Stimulated activated naive B cell treated with anti-CD40 and anti-IgM and Interleukin-4, amounts not matched to agents 10 μg/mL and 1 μg/mL and 100 μg/mL, for 72 hours (primary cell): ENCODE data around the gene ARHGAP40.

ENCODE experiments used
- ATAC-seq, 2 donors: fragments of 150-1000 bp; cut with Tn5 transposase; replicated peaks; 2 replicates each; pipeline ENCODE4 v1.10.0; 2021; ENCODE audit warnings: moderate library complexity in 1 of 2
- DNase-seq: peaks from one replicate; pipeline ENCODE4 v3.0.0; 2021
- H3K27ac Mint-ChIP-seq: one replicate; pipeline ENCODE4 v1.8.0; 2022; ENCODE audit warnings: mild to moderate bottlenecking, mixed read lengths
- H3K27me3 Mint-ChIP-seq, 2 donors: one replicate each; pipeline ENCODE4 v1.8.0; 2022; ENCODE audit warnings: mixed read lengths in 2 of 2
- H3K36me3 Mint-ChIP-seq, 2 donors: one replicate each; pipeline ENCODE4 v1.8.0; 2022; ENCODE audit warnings: mixed read lengths in 2 of 2, mild to moderate bottlenecking in 1 of 2
- H3K4me1 Mint-ChIP-seq, 2 donors: one replicate each; pipeline ENCODE4 v1.8.0; 2022; ENCODE audit warnings: mixed read lengths in 2 of 2, mild to moderate bottlenecking in 1 of 2
- H3K4me3 Mint-ChIP-seq, 2 donors: one replicate each; pipeline ENCODE4 v1.8.0; 2022; ENCODE audit warnings: mild to moderate bottlenecking in 2 of 2, mixed read lengths in 2 of 2, moderate library complexity in 1 of 2
- H3K9me3 Mint-ChIP-seq, 2 donors: one replicate each; pipeline ENCODE4 v1.8.0; 2022; ENCODE audit warnings: mixed read lengths in 2 of 2, mild to moderate bottlenecking in 1 of 2

The ARHGAP40 gene

DNA sequence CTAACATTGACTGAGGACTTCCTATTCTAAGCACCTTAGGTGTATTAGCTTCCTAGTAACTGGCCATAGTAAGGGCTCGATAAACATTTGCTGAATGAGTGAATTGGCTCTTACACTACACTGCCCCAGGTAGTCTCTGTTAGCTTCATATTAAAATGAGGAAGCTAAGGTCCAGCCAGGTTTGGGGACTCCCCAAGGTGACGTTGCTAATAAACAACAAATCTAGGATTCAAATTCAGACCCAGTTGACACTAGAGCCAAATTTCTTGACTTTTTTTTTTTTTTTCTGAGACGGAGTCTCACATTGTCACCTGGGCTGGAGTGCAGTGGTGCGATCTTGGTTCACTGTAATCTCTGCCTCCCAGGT lies 16.2 kb downstream of the ARHGAP40 start:
- H3K9me3 Mint-ChIP-seq: no peaks in the 10 kb centered on the region
- ATAC-seq (peak in 1 of 2 donors; percentile 39), DNase-seq (no peak)
- no peaks in the 10 kb centered on the region for H3K36me3 Mint-ChIP-seq
- H3K27ac Mint-ChIP-seq: no peak overlapping the region
- H3K27me3 Mint-ChIP-seq: peaks cover 34 to 43% of the 10 kb centered on the region in 2 donors
- no peak overlapping the region for H3K4me3 Mint-ChIP-seq
- no peaks in the 10 kb centered on the region for H3K4me1 Mint-ChIP-seq

DNA sequence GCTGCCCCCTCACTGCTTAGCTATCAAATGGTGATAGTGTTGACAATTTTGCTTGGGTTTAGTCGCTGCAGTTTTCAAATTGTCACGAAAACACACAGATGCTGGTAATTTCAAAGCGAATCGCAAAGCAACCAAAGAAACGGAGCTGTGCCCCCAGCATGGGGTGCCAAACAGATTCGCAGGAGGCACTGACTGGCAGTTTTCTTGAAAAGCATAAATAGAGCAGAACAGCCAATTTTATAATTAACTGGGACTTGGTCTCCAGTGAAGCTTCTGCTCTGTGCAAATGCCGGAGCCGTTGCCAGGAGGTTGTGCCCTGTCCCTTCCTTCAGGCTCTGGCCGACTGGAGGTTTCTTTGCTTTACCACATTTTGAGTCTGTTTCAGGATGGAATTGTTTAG lies 18.8 kb downstream of the ARHGAP40 start:
- peaks cover 0 to 4% of the 10 kb centered on the region in 2 donors for H3K9me3 Mint-ChIP-seq
- no peak overlapping the region for H3K27ac Mint-ChIP-seq
- DNase-seq: no peak
- no peak overlapping the region for H3K4me3 Mint-ChIP-seq
- ATAC-seq: no peak
- no peaks in the 10 kb centered on the region for H3K4me1 Mint-ChIP-seq
- H3K36me3 Mint-ChIP-seq: no peaks in the 10 kb centered on the region
- peaks cover 31 to 36% of the 10 kb centered on the region in 2 donors for H3K27me3 Mint-ChIP-seq

DNA sequence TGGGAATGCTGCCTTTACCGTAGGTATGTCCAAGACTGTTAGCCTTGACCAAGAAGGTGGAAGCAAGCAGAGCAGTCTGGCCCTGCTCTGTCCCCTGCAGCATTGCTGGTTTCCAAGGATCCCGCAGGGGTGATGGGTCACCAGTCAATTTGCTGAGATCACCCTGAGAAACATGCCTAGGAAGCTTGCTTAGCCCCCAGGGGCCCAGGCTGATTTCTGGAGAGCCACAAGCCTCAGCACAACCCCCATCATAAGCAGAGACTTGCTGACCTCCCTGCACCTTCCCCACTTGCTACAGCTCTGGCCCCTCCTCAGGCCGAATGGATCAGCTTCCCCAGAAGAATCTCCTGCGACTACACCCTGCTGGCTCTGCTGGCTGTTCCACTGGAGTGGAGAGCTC lies 21.5 kb downstream of the ARHGAP40 start:
- no peak for DNase-seq
- Mint-ChIP-seq H3K27me3 (peaks cover 18 to 26% of the 10 kb centered on the region in 2 donors), H3K36me3 (no peaks in the 10 kb centered on the region), H3K4me1 (no peaks in the 10 kb centered on the region), H3K27ac (no peak overlapping the region), H3K9me3 (peaks cover 0 to 4% of the 10 kb centered on the region in 2 donors), H3K4me3 (no peak overlapping the region)
- ATAC-seq: no peak

DNA sequence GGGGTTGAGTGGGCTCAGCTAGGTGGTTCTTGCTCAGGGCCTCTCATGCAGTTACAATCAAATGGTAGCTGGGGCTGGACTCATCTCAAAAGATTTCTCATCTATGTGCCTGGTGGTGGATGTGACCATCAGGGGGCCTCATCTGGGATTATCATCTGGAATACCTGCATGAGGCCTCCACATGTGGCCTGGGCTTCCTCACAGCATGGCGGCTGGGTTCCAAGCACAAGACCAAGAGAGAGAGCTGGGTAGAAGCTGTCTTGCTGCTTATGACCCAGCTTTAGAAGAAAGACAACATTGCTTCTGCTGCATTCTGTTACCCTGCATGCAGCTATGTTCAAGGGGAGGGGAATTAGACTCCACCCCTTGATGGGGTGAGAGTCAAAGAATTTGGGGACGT lies 22.5 kb downstream of the ARHGAP40 start:
- ATAC-seq: no peak
- no peaks in the 10 kb centered on the region for H3K36me3 Mint-ChIP-seq
- no peak overlapping the region for H3K4me3 Mint-ChIP-seq
- DNase-seq: no peak
- no peaks in the 10 kb centered on the region for H3K4me1 Mint-ChIP-seq
- H3K27ac Mint-ChIP-seq: no peak overlapping the region
- H3K9me3 Mint-ChIP-seq: peaks cover 0 to 4% of the 10 kb centered on the region in 2 donors
- H3K27me3 Mint-ChIP-seq: peaks cover 11 to 21% of the 10 kb centered on the region in 2 donors

DNA sequence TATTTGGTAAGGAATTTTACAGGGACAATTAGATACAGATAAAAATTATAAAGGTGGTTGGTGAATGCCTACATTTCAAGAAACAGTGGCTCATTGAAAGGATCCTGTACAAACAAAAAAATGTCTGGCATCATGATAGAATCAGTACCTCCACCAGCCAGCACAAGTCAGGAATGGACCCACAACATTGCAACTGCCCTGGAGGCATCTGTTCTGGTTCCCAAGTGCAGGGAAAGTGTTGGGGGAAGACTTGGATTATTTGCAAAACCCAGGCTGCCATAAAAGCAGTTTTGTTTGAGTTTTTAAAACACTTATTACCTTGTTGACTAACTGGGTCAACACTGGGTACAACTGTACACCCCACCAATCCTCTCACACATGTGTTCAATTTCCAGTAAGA lies 24.3 kb downstream of the ARHGAP40 start:
- Mint-ChIP-seq H3K9me3 (peaks cover 0 to 4% of the 10 kb centered on the region in 2 donors), H3K4me1 (no peaks in the 10 kb centered on the region), H3K27me3 (peaks cover 4 to 13% of the 10 kb centered on the region in 2 donors), H3K4me3 (no peak overlapping the region), H3K36me3 (no peaks in the 10 kb centered on the region), H3K27ac (no peak overlapping the region)
- DNase-seq (no peak), ATAC-seq (no peak)

DNA sequence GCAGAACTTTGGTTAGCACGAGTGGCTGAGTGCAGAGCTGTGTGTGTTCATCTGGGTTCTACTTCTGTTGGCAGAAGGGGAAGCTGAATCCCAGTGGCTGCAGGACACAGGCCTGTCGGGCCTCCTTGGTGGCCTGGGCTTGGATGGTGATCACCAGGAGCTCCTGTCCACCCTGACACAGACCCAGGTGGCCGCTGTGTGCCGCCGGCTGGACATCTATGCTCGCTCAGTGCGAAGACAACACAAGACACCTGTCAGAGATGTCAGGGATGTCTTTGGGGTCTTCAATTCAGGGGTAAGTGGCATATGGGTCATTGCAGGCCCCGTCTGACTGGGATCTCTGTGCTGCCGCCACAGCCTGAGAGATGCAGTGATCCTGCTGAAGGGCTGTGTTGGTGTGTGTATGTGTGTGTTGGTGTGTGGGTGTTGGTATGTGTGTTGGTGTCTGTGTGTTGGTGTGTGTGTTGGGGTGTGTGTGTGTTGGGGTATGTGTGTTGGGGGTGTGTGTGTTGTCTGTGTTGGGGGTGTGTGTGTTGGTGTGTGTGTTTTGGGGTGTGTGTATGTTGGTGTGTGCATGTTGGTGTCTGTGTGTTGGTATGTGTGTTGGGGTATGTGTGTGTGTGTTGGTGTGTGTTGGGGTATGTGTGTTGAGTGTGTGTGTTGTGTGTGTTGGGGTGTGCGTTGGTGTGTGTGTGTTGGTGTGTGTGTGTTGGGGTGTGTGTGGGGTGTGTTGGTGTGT lies 25.5 kb downstream of the ARHGAP40 start:
- peaks cover 0 to 1% of the 10 kb centered on the region in 2 donors for H3K4me1 Mint-ChIP-seq
- H3K36me3 Mint-ChIP-seq: no peaks in the 10 kb centered on the region
- H3K9me3 Mint-ChIP-seq: peaks cover 0 to 4% of the 10 kb centered on the region in 2 donors
- DNase-seq (no peak), ATAC-seq (no peak)
- no peak overlapping the region for H3K27ac Mint-ChIP-seq
- H3K27me3 Mint-ChIP-seq: peaks cover 4 to 6% of the 10 kb centered on the region in 2 donors
- no peak overlapping the region for H3K4me3 Mint-ChIP-seq

DNA sequence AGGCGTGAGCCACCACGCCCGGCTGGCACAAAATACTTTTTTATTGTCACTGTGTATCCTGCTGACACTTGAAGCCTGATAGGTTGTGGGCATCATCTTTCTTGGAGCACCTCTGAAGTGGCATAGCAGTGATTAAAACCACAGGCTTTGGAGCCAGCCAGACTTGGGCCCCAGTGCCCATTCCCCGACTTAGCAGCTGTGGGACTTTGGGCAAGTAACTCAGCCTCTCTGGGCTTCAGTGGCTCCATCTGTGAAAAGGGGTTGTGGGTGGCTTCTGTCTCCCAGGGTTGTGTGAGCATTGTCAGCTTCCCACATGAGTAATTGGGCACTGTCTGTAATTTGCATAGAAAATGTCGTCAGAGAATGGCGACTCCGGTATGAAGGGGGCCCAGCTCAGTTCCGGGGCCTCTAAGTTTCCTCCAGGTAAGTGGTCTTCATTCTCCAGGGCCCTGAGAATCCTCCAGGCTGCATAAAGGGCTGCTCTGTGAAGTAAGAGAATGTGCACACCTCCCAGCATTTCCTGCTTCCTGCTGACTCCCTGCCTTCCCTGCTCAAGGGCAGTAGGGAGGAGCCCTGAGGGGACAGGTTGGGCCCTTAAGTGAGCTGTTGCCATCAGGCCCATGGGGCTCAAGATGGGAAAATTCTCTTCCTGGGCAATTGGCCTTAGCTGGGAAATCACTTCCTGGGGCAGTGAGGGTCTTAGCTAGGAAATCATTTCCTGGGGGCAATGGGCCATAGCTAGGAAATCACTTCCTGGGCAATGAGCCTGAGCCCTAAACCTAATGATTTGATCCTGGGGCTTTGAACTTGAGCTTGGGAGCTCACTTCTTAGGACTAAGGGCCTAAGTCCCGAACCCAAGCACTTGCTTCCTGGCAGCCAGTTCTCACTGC lies 27.2 kb downstream of the ARHGAP40 start:
- H3K27ac Mint-ChIP-seq: no peak overlapping the region
- no peaks in the 10 kb centered on the region for H3K36me3 Mint-ChIP-seq
- peaks cover 5% of the 10 kb centered on the region in 2 donors for H3K4me1 Mint-ChIP-seq
- ATAC-seq (no peak), DNase-seq (no peak)
- peaks cover 9 to 11% of the 10 kb centered on the region in 2 donors for H3K27me3 Mint-ChIP-seq
- peaks cover 0 to 4% of the 10 kb centered on the region in 2 donors for H3K9me3 Mint-ChIP-seq
- H3K4me3 Mint-ChIP-seq: no peak overlapping the region

DNA sequence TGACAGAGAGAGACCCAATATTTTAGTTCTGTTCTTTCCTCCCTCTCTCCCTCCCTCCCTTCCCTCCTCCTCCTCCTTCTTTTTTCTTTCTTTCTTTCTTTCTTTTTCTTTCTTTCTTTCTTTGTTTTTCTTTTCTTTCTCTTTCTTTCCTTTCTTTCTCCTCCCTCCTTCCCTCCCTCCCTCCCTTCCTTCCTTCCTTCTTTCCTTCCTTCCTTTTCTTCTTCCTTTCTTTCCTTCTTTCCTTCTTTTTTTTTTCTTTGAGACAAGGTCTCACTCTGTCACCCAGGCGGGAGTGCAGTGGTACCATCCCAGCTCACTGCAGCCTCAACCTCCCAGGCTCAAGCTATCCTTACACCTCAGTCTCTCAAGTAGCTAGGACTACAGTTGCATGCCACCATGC lies 28.4 kb downstream of the ARHGAP40 start:
- peaks cover 10 to 15% of the 10 kb centered on the region in 2 donors for H3K4me1 Mint-ChIP-seq
- ATAC-seq: no peak
- no peaks in the 10 kb centered on the region for H3K36me3 Mint-ChIP-seq
- H3K4me3 Mint-ChIP-seq: no peak overlapping the region
- peaks cover 10 to 15% of the 10 kb centered on the region in 2 donors for H3K27me3 Mint-ChIP-seq
- no peak overlapping the region for H3K27ac Mint-ChIP-seq
- no peaks in the 10 kb centered on the region for H3K9me3 Mint-ChIP-seq
- DNase-seq: no peak

DNA sequence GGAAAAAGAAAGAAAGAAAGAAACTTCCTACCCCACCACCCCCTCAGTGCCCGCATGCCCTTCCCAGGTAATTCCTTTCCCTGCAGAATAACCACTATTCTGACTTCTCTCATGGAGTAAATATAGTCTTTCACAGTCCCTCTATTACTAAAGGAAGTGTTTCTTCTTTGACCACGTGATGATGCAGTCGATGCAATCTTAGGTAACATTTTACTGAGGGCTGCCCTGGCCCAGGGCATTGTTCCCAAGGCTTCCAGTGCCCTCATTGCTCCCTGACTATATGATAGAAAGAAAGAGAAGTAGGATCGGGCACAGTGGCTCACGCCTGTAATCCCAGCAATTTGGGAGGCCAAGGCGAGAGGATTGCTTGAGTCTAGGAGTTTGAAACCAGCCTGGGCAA lies 29.1 kb downstream of the ARHGAP40 start:
- Mint-ChIP-seq H3K27me3 (peaks cover 10 to 15% of the 10 kb centered on the region in 2 donors), H3K4me1 (peaks cover 10 to 15% of the 10 kb centered on the region in 2 donors), H3K36me3 (no peaks in the 10 kb centered on the region), H3K9me3 (no peaks in the 10 kb centered on the region), H3K4me3 (no peak overlapping the region), H3K27ac (no peak overlapping the region)
- ATAC-seq: no peak
- DNase-seq: no peak

DNA sequence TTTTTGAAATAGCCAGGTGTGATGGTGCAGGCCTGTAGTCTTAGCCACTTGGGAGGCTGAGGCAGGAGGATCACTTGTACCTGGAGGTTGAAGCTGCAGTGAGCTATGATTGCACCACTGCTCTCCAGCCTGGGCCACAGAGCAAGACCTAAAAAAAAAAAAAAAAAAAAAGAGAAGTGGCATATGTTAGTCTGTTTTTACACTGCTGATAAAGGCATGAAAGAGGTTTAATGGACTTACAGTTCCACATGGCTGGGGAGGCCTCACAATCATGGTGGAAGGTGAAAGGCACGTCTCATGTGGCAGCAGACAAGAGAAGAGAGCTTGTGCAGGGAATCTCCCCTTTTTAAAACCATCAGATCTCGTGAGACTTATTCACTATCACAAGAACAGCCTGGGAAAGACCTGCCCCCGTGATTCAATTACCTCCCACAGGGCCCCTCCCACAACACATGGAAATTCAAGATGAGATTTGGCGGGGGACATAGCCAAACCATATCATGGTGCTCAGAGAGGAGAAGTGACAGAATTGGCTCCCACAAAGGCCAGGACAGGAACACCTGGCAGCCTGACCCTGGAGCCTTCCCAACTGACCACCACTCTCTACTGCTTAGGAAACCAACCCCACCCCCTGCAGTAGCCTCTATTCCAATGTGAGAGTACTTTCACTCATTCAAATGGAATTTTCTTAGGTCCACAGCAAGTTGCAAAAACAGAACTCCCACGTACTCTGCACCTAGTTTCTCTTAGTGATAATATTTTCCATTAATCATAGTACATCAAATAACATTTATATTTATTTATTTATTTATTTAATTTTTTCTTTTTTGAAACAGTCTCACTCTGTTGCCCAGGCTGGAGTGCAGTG lies 29.8 kb downstream of the ARHGAP40 start:
- ATAC-seq: peak in 1 of 2 donors; percentile 25
- Mint-ChIP-seq H3K4me1 (peaks cover 11 to 15% of the 10 kb centered on the region in 2 donors), H3K4me3 (no peak overlapping the region), H3K27me3 (peaks cover 10 to 15% of the 10 kb centered on the region in 2 donors), H3K27ac (no peak overlapping the region), H3K36me3 (no peaks in the 10 kb centered on the region), H3K9me3 (peaks cover 0 to 2% of the 10 kb centered on the region in 2 donors)
- DNase-seq: no peak

DNA sequence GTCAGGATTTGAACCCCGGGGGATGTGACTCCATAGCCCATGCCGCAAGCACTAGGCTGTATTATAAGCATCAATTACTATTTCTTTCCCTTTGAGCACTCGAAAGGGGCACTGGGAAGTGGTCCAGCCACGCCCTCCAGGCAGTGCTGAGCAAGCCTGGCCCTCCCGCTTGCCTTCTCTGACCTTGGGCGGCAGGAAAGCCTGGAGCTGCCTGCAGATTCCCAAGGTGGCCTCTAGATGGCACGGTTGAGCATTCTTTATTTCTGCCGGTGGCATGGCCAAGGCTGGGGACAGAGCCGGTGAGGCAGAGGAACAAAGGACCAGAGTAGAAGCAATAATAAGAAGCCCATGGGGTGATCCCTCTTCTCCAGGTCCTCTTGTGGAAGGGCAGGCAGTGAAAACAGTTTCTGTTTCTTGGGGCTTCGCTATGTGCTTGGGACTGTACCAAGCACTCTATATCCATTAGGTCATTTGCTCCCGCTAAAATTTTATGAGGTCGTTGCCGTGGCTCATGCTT lies 32.0 kb downstream of the ARHGAP40 start:
- H3K4me1 Mint-ChIP-seq: peaks cover 11 to 15% of the 10 kb centered on the region in 2 donors
- no peaks in the 10 kb centered on the region for H3K36me3 Mint-ChIP-seq
- ATAC-seq (peak; percentile 86 to 87), DNase-seq (peak; percentile 41)
- H3K9me3 Mint-ChIP-seq: peaks cover 0 to 2% of the 10 kb centered on the region in 2 donors
- H3K27me3 Mint-ChIP-seq: peaks cover 9 to 15% of the 10 kb centered on the region in 2 donors
- H3K27ac Mint-ChIP-seq: no peak overlapping the region
- no peak overlapping the region for H3K4me3 Mint-ChIP-seq

DNA sequence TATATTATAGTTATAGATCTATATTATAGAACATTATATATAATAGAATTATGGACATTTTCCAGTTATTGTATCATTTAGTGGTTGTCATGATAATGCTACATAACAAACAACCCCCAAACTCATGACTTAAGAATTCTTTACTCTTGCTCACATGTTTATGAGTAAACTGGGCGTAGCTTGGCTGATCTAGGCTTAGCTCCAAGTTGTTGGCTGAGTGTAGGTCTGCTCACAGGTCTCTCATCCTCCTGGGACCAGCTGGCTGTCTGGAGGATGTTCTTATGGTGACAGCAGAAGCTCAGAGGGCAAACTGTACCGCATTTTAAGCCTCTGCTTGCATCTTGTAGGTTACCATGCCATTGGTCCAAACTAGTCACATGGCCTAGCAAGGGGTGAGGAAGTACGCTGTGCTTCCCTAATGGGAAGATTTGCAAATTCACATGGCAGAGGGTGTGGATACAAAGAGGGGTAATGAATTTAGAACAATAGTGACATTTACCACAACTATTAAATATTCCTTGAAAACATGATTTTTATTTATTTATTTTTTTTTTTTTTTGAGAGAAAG lies 34.2 kb downstream of the ARHGAP40 start:
- Mint-ChIP-seq H3K9me3 (peaks cover 0 to 2% of the 10 kb centered on the region in 2 donors), H3K27me3 (peaks cover 13 to 24% of the 10 kb centered on the region in 2 donors), H3K27ac (no peak overlapping the region), H3K36me3 (no peaks in the 10 kb centered on the region), H3K4me3 (no peak overlapping the region), H3K4me1 (peaks cover 14 to 15% of the 10 kb centered on the region in 2 donors)
- DNase-seq (no peak), ATAC-seq (no peak)

DNA sequence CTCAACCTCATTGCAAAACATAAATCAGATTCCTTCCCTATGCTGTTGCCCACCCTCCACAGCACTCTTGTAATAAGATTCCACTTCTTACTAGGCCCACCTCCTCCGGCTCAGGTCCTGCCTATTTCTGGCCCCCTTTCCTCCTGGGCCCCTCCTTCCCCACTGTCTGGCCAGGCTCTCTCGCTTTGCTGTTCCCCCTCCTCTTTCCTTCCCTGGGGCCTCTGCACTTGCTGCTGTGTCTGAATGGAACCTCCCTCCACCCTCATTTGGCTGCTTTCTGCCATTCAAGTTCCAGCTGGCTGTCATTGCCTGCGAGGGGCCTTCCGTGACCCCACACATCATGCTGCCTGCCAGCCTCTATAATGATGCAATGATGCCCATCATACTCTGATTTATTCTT lies 38.9 kb downstream of the ARHGAP40 start:
- Mint-ChIP-seq H3K27ac (no peak overlapping the region), H3K27me3 (peaks cover 42 to 53% of the 10 kb centered on the region in 2 donors)

More for the DNA sequence above, 38.9 kb downstream of the ARHGAP40 start:
- no peak for ATAC-seq
- peaks cover 10 to 12% of the 10 kb centered on the region in 2 donors for H3K4me1 Mint-ChIP-seq
- peaks cover 0 to 2% of the 10 kb centered on the region in 2 donors for H3K9me3 Mint-ChIP-seq
- DNase-seq: no peak
- H3K36me3 Mint-ChIP-seq: no peaks in the 10 kb centered on the region
- H3K4me3 Mint-ChIP-seq: no peak overlapping the region
